HEK293 (cell line): ENCODE data around the gene VAV2.

Experiments
- CTCF ChIA-PET: fragments of 350-600 bp; formaldehyde crosslinking; extraction: SDS; loops from one replicate; lab custom pipeline; 2021; ENCODE audit warnings: antibody characterized with exemption; lab: Yijun Ruan, JAX
- POLR2A ChIA-PET: fragments of 300-600 bp; formaldehyde crosslinking; extraction: SDS; loops from one replicate; lab custom pipeline; 2020; ENCODE audit warnings: antibody characterized with exemption, inconsistent platforms; lab: Yijun Ruan, JAX
- H3K27ac ChIP-seq: fragments of 200-500 bp; sonication (Bioruptor generic); 2 replicates; pipeline ENCODE4 v1.5.1; 2014; ENCODE audit warnings: low read depth, low read length, control low read depth, inconsistent platforms; ENCODE audit errors: extremely low read depth
- H3K36me3 ChIP-seq, 2 experiments: fragments of 200-500 bp in 1 of 2; sonication (Bioruptor generic) in 1 of 2; 1 replicate in 1 of 2; 2 replicates in 1 of 2; pipeline ENCODE4 v1.5.1; 2014 to 2017; ENCODE audit warnings: inconsistent platforms in 2 of 2, low read length in 2 of 2; ENCODE audit not compliant: control insufficient read depth in 2 of 2, insufficient read depth in 1 of 2
- H3K4me1 ChIP-seq: fragments of 200-500 bp; sonication (Bioruptor generic); 2 replicates; pipeline ENCODE4 v1.5.1; 2014; ENCODE audit warnings: mild to moderate bottlenecking, low read length, inconsistent platforms; ENCODE audit not compliant: control insufficient read depth, insufficient read depth
- H3K4me3 ChIP-seq: 2 replicates; pipeline ENCODE4 v1.5.1; 2011; ENCODE audit warnings: low read depth, mild to moderate bottlenecking, control low read depth, low read length, moderate library complexity
- H3K9me3 ChIP-seq: fragments of 200-500 bp; sonication (Bioruptor generic); 2 replicates; pipeline ENCODE4 v1.5.1; 2014; ENCODE audit warnings: low read depth, low read length, inconsistent platforms; ENCODE audit not compliant: control insufficient read depth, insufficient read depth
- GLI4 ChIP-seq: fragments of 450-650 bp; formaldehyde crosslinking; IDR thresholded peaks from 2 replicates; pipeline ENCODE4 v1.5.1; 2016; ENCODE audit warnings: missing biosample characterization, missing genetic modification characterization
- KLF17 ChIP-seq: fragments of 450-650 bp; formaldehyde crosslinking; IDR thresholded peaks from 2 replicates; pipeline ENCODE4 v1.5.1; 2016; ENCODE audit warnings: missing biosample characterization, missing genetic modification characterization
- MEIS1 ChIP-seq: sonication (generic); formaldehyde crosslinking; IDR thresholded peaks from 2 replicates; pipeline ENCODE4 v1.8.1; 2022; ENCODE audit warnings: missing genetic modification reagents, mild to moderate bottlenecking, borderline replicate concordance
- SP7 ChIP-seq: fragments of 450-650 bp; formaldehyde crosslinking; IDR thresholded peaks from 2 replicates; pipeline ENCODE4 v1.5.1; 2016; ENCODE audit warnings: missing biosample characterization, missing genetic modification characterization
- TRIM28 ChIP-seq: IDR thresholded peaks from 2 replicates; pipeline ENCODE4 v1.6.1; 2011; ENCODE audit warnings: low read length, control low read depth, borderline replicate concordance
- ZBTB8A ChIP-seq: fragments of 450-650 bp; formaldehyde crosslinking; IDR thresholded peaks from 2 replicates; pipeline ENCODE4 v1.5.1; 2016; ENCODE audit warnings: missing biosample characterization, missing genetic modification characterization
- ZNF157 ChIP-seq: fragments of 450-650 bp; formaldehyde crosslinking; IDR thresholded peaks from 2 replicates; pipeline ENCODE4 v1.5.1; 2016; ENCODE audit warnings: missing biosample characterization, missing genetic modification characterization
- ZNF214 ChIP-seq: fragments of 450-650 bp; formaldehyde crosslinking; IDR thresholded peaks from 2 replicates; pipeline ENCODE4 v1.5.1; 2017; ENCODE audit warnings: missing biosample characterization, mild to moderate bottlenecking, missing genetic modification characterization, borderline replicate concordance
- ZNF223 ChIP-seq: fragments of 450-650 bp; formaldehyde crosslinking; IDR thresholded peaks from 2 replicates; pipeline ENCODE4 v1.5.1; 2016; ENCODE audit warnings: missing biosample characterization, missing genetic modification characterization
- ZNF274 ChIP-seq, 2 experiments: fragments of 200-500 bp in 1 of 2; fragments of 450-650 bp in 1 of 2; sonication (Bioruptor generic) in 1 of 2; formaldehyde crosslinking in 1 of 2; IDR thresholded peaks; 2 replicates each; pipeline versions ENCODE4 v1.5.1 to v1.6.1; 2014 to 2016; ENCODE audit warnings: borderline replicate concordance in 1 of 2, inconsistent platforms in 1 of 2, low read length in 1 of 2, missing biosample characterization in 1 of 2, missing genetic modification characterization in 1 of 2
- ZNF280C ChIP-seq: fragments of 450-650 bp; formaldehyde crosslinking; IDR thresholded peaks from 2 replicates; pipeline ENCODE4 v1.5.1; 2016; ENCODE audit warnings: missing biosample characterization, missing genetic modification characterization
- ZNF350 ChIP-seq: fragments of 450-650 bp; formaldehyde crosslinking; IDR thresholded peaks from 2 replicates; pipeline ENCODE4 v1.5.0; 2017; ENCODE audit warnings: missing biosample characterization, mild to moderate bottlenecking, missing genetic modification characterization
- ZNF423 ChIP-seq: fragments of 450-650 bp; formaldehyde crosslinking; IDR thresholded peaks from 2 replicates; pipeline ENCODE4 v1.5.1; 2016; ENCODE audit warnings: missing biosample characterization, missing genetic modification characterization
- ZNF449 ChIP-seq: fragments of 450-650 bp; formaldehyde crosslinking; IDR thresholded peaks from 2 replicates; pipeline ENCODE4 v1.5.1; 2017; ENCODE audit warnings: missing biosample characterization, mild to moderate bottlenecking, missing genetic modification characterization, moderate library complexity
- ZNF518A ChIP-seq: fragments of 450-650 bp; formaldehyde crosslinking; conservative IDR thresholded peaks from 2 replicates; pipeline ENCODE4 v1.5.1; 2016; ENCODE audit warnings: low read depth, missing biosample characterization, missing genetic modification characterization
- ZNF561 ChIP-seq: fragments of 450-650 bp; IDR thresholded peaks from 2 replicates; pipeline ENCODE4 v1.5.1; 2018; ENCODE audit warnings: missing biosample characterization, missing genetic modification characterization, borderline replicate concordance
- ZNF654 ChIP-seq: fragments of 450-650 bp; formaldehyde crosslinking; IDR thresholded peaks from 2 replicates; pipeline ENCODE4 v1.5.1; 2016; ENCODE audit warnings: low read depth, missing biosample characterization, missing genetic modification characterization
- ZSCAN18 ChIP-seq: fragments of 450-650 bp; formaldehyde crosslinking; IDR thresholded peaks from 2 replicates; pipeline ENCODE4 v1.5.1; 2016; ENCODE audit warnings: missing biosample characterization, missing genetic modification characterization

The VAV2 gene

GRCh38 chr9:133725886-133726285 is 266.2 kb downstream of the VAV2 start:
- no peaks in the 10 kb centered on the region for H3K36me3 ChIP-seq
- no peak overlapping the region for H3K4me3 ChIP-seq
- no peaks in the 10 kb centered on the region for H3K9me3 ChIP-seq
- no peak overlapping the region for H3K27ac ChIP-seq
- no peaks in the 10 kb centered on the region for H3K4me1 ChIP-seq
- POLR2A ChIA-PET = no interaction called here
- TF ChIP-seq ZNF157 (tag by site-specific recombination) (no peak), MEIS1 (CRISPR knock-in tag) (no peak), ZSCAN18 (tag by site-specific recombination) (no peak), ZNF518A (tag by site-specific recombination) (no peak), ZNF561 (no peak), ZNF654 (no peak)
- CTCF ChIA-PET = interaction anchor here (0.6 to 4.7 kb wide), 9 partner anchors 57 to 1587 kb away, joined by 3 to 36 read pairs (median 3); partner anchors contain the start of gene ADAMTSL2

GRCh38 chr9:133718563-133719315 is 273.4 kb downstream of the VAV2 start:
- no peaks in the 10 kb centered on the region for H3K4me1 ChIP-seq
- H3K27ac ChIP-seq = no peak overlapping the region
- H3K36me3 ChIP-seq = no peaks in the 10 kb centered on the region
- POLR2A ChIA-PET = no interaction called here
- CTCF ChIA-PET = interaction anchor here (1.3 kb wide), 1 partner anchor 12 kb away, joined by 3 read pairs; no protein-coding TSS in a partner anchor
- no peak overlapping the region for H3K4me3 ChIP-seq
- no peaks in the 10 kb centered on the region for H3K9me3 ChIP-seq
- no peak for TF ChIP-seq TRIM28
- no peak for TF ChIP-seq ZNF223 (tag by site-specific recombination)
- TF ChIP-seq ZNF214 (tag by site-specific recombination) = no peak
- no peak for TF ChIP-seq ZNF274 (IDR thresholded peaks at IDR 0.05; ENCODE audit: low read length)
- TF ChIP-seq ZNF274 (tag by site-specific recombination; IDR thresholded peaks at IDR 0.05; ENCODE audit: borderline replicate concordance) = no peak
- TF ChIP-seq ZNF423 = no peak
- no peak for TF ChIP-seq ZNF280C (tag by site-specific recombination)
- no peak for TF ChIP-seq ZBTB8A (tag by site-specific recombination)
- no peak for TF ChIP-seq SP7 (tag by site-specific recombination)
- no peak for TF ChIP-seq GLI4
- TF ChIP-seq KLF17 = no peak
- TF ChIP-seq ZNF449 (tag by site-specific recombination) = no peak
- no peak for TF ChIP-seq ZNF350 (tag by site-specific recombination)
